ENCODE measurements around the gene CFAP107. TPM values are rescaled to one million over a fixed set of nuclear protein-coding genes. Genes with fewer than 3 reads are reported as not detected.

The CFAP107 gene
- not detected for total RNA-seq
- polyA plus RNA-seq, result not detected
- total RNA-seq, result not detected

- Histone ChIP-seq H3K27ac (ENCODE audit: low read depth, low read length) (no peak within 1 kb of the TSS), H3K9me3 (ENCODE audit: control insufficient read depth in 2 of 3, low read length in 3 of 3) (peaks cover 0 to 27% (median 0%) of the 10 kb centered on the region in 3 experiments), H3K4me3 (ENCODE audit: low read length) (no peak within 1 kb of the TSS), H3K36me3 (ENCODE audit: control insufficient read depth in 2 of 3, insufficient read depth in 3 of 3, low read length in 3 of 3) (no peaks in the 10 kb centered on the region), H3K4me1 (ENCODE audit: control insufficient read depth in 2 of 2, insufficient read depth in 2 of 2, low read length in 2 of 2) (no peaks in the 10 kb centered on the region), H3K27me3 (ENCODE audit: control insufficient read depth in 2 of 2, insufficient read depth in 2 of 2, low read length in 2 of 2) (no peaks in the 10 kb centered on the region)
- no peak for ATAC-seq
- ChIA-PET POLR2A (no interaction called here), CTCF (no interaction called here)
- no peak for DNase-seq
- peaks cover 20 to 67% (median 63%) of the 10 kb centered on the region in 5 donors for H3K27me3 Mint-ChIP-seq
- peaks cover 11 to 51% (median 28%) of the 10 kb centered on the region in 11 donors for H3K9me3 Mint-ChIP-seq
- H3K36me3 Mint-ChIP-seq, result peaks cover 0 to 19% (median 6%) of the 10 kb centered on the region in 5 donors
- intact Hi-C loops (cut with micrococcal nuclease), result no loop called here
- H3K27ac Mint-ChIP-seq, result no peak within 1 kb of the TSS
- H3K4me3 Mint-ChIP-seq, result no peak within 1 kb of the TSS
- peaks cover 0 to 6% (median 0%) of the 10 kb centered on the region in 7 donors for H3K4me1 Mint-ChIP-seq
These were observed at the start of gene CFAP107 for GRCh38 chr1:12745992-12746323. Gene CFAP107, plus strand, starts transcription at chr1:12746200. Its CDS starts 231 bp downstream, at chr1:12746431.

DNA sequence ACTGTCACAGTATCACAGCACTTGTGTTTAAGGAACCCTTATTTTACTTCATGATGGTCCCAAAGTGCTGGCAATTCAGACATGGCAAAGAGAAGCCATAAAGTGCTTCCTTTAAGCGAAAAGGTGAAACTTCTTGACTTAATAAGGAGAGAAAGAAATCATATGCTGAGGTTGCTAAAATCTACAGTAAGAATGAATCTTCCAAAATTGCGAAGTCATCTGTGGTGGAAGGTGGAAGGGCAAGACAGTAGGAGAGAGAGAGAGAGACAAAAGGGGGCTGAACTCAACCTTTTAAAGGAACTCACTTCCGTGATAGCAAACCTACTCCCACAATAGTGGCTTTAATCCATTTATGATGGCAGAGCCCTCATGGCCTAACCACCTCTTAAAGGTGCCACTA is 49.3 kb upstream of the CFAP107 start:
- peaks cover 0 to 8% (median 3%) of the 10 kb centered on the region in 11 donors for H3K9me3 Mint-ChIP-seq
- ATAC-seq (no peak), DNase-seq (no peak)
- H3K36me3 ChIP-seq (ENCODE audit: control insufficient read depth in 2 of 3, insufficient read depth in 3 of 3, low read length in 3 of 3), result no peaks in the 10 kb centered on the region
- CTCF ChIA-PET, result no interaction called here
- POLR2A ChIA-PET, result no interaction called here
- peaks cover 17 to 28% (median 28%) of the 10 kb centered on the region in 5 donors for H3K27me3 Mint-ChIP-seq
- no peaks in the 10 kb centered on the region for H3K4me1 Mint-ChIP-seq
- no peaks in the 10 kb centered on the region for H3K4me1 ChIP-seq (ENCODE audit: control insufficient read depth in 2 of 2, insufficient read depth in 2 of 2, low read length in 2 of 2)
- H3K4me3 Mint-ChIP-seq, result no peak overlapping the region
- intact Hi-C loops (cut with micrococcal nuclease), result no loop called here
- H3K27ac Mint-ChIP-seq, result no peak overlapping the region
- no peaks in the 10 kb centered on the region for H3K9me3 ChIP-seq (ENCODE audit: control insufficient read depth in 2 of 3, low read length in 3 of 3)
- H3K27me3 ChIP-seq (ENCODE audit: control insufficient read depth in 2 of 2, insufficient read depth in 2 of 2, low read length in 2 of 2), result no peaks in the 10 kb centered on the region
- no peak overlapping the region for H3K4me3 ChIP-seq (ENCODE audit: low read length)
- H3K36me3 Mint-ChIP-seq, result peaks cover 0 to 8% (median 3%) of the 10 kb centered on the region in 5 donors
- no peak overlapping the region for H3K27ac ChIP-seq (ENCODE audit: low read depth, low read length)

- ChIA-PET CTCF (no interaction called here), POLR2A (no interaction called here)
- Mint-ChIP-seq H3K27ac (no peak overlapping the region), H3K27me3 (peaks cover 17 to 28% (median 24%) of the 10 kb centered on the region in 5 donors), H3K4me1 (no peaks in the 10 kb centered on the region), H3K36me3 (peaks cover 0 to 8% (median 3%) of the 10 kb centered on the region in 5 donors), H3K4me3 (no peak overlapping the region), H3K9me3 (peaks cover 0 to 9% (median 3%) of the 10 kb centered on the region in 11 donors)
- H3K4me3 ChIP-seq (ENCODE audit: low read length), result no peak overlapping the region
- intact Hi-C loops (cut with micrococcal nuclease), result no loop called here
- no peaks in the 10 kb centered on the region for H3K27me3 ChIP-seq (ENCODE audit: control insufficient read depth in 2 of 2, insufficient read depth in 2 of 2, low read length in 2 of 2)
- no peaks in the 10 kb centered on the region for H3K9me3 ChIP-seq (ENCODE audit: control insufficient read depth in 2 of 3, low read length in 3 of 3)
- H3K36me3 ChIP-seq (ENCODE audit: control insufficient read depth in 2 of 3, insufficient read depth in 3 of 3, low read length in 3 of 3), result no peaks in the 10 kb centered on the region
- no peak for ATAC-seq
- no peak overlapping the region for H3K27ac ChIP-seq (ENCODE audit: low read depth, low read length)
- H3K4me1 ChIP-seq (ENCODE audit: control insufficient read depth in 2 of 2, insufficient read depth in 2 of 2, low read length in 2 of 2), result no peaks in the 10 kb centered on the region
- no peak for DNase-seq
These were observed 48.6 kb upstream of the CFAP107 start for GRCh38 chr1:12697397-12697796.

GRCh38 chr1:12703821-12704451 is 42.1 kb upstream of the CFAP107 start:
- ChIA-PET CTCF (no interaction called here), POLR2A (no interaction called here)
- Histone ChIP-seq H3K4me3 (ENCODE audit: low read length) (no peak overlapping the region), H3K27ac (ENCODE audit: low read depth, low read length) (no peak overlapping the region), H3K4me1 (ENCODE audit: control insufficient read depth in 2 of 2, insufficient read depth in 2 of 2, low read length in 2 of 2) (no peaks in the 10 kb centered on the region), H3K9me3 (ENCODE audit: control insufficient read depth in 2 of 3, low read length in 3 of 3) (peaks cover 0 to 15% (median 0%) of the 10 kb centered on the region in 3 experiments), H3K36me3 (ENCODE audit: control insufficient read depth in 2 of 3, insufficient read depth in 3 of 3, low read length in 3 of 3) (no peaks in the 10 kb centered on the region), H3K27me3 (ENCODE audit: control insufficient read depth in 2 of 2, insufficient read depth in 2 of 2, low read length in 2 of 2) (no peaks in the 10 kb centered on the region)
- peaks cover 20 to 40% (median 25%) of the 10 kb centered on the region in 5 donors for H3K27me3 Mint-ChIP-seq
- no peak overlapping the region for H3K27ac Mint-ChIP-seq
- no peak for ATAC-seq
- no peaks in the 10 kb centered on the region for H3K4me1 Mint-ChIP-seq
- H3K9me3 Mint-ChIP-seq, result peaks cover 3 to 37% (median 18%) of the 10 kb centered on the region in 11 donors
- peaks cover 0 to 20% (median 4%) of the 10 kb centered on the region in 5 donors for H3K36me3 Mint-ChIP-seq
- H3K4me3 Mint-ChIP-seq, result no peak overlapping the region
- DNase-seq, result no peak
- intact Hi-C loops (cut with micrococcal nuclease), result no loop called here

- POLR2A ChIA-PET, result interaction anchor here (0.5 kb wide), 1 partner anchor 446 kb away, joined by 5 read pairs; no protein-coding TSS in a partner anchor
- no peaks in the 10 kb centered on the region for H3K27me3 ChIP-seq (ENCODE audit: control insufficient read depth in 2 of 2, insufficient read depth in 2 of 2, low read length in 2 of 2)
- DNase-seq (no peak), ATAC-seq (no peak)
- CTCF ChIA-PET, result no interaction called here
- Mint-ChIP-seq H3K36me3 (peaks cover 0 to 17% (median 4%) of the 10 kb centered on the region in 5 donors), H3K9me3 (peaks cover 3 to 35% (median 16%) of the 10 kb centered on the region in 11 donors), H3K27me3 (peaks cover 12 to 20% (median 14%) of the 10 kb centered on the region in 5 donors), H3K27ac (no peak overlapping the region), H3K4me1 (no peaks in the 10 kb centered on the region), H3K4me3 (no peak overlapping the region)
- no peak overlapping the region for H3K27ac ChIP-seq (ENCODE audit: low read depth, low read length)
- intact Hi-C loops (cut with micrococcal nuclease), result no loop called here
- H3K36me3 ChIP-seq (ENCODE audit: control insufficient read depth in 2 of 3, insufficient read depth in 3 of 3, low read length in 3 of 3), result no peaks in the 10 kb centered on the region
- H3K4me1 ChIP-seq (ENCODE audit: control insufficient read depth in 2 of 2, insufficient read depth in 2 of 2, low read length in 2 of 2), result no peaks in the 10 kb centered on the region
- no peak overlapping the region for H3K4me3 ChIP-seq (ENCODE audit: low read length)
- peaks cover 0 to 15% (median 0%) of the 10 kb centered on the region in 3 experiments for H3K9me3 ChIP-seq (ENCODE audit: control insufficient read depth in 2 of 3, low read length in 3 of 3)
These were observed 39.9 kb upstream of the CFAP107 start for GRCh38 chr1:12706061-12706460.

GRCh38 chr1:12708396-12709090 is 37.5 kb upstream of the CFAP107 start:
- ChIA-PET POLR2A (no interaction called here), CTCF (no interaction called here)
- no peak for ATAC-seq
- Histone ChIP-seq H3K4me3 (ENCODE audit: low read length) (no peak overlapping the region), H3K36me3 (ENCODE audit: control insufficient read depth in 2 of 3, insufficient read depth in 3 of 3, low read length in 3 of 3) (no peaks in the 10 kb centered on the region), H3K4me1 (ENCODE audit: control insufficient read depth in 2 of 2, insufficient read depth in 2 of 2, low read length in 2 of 2) (no peaks in the 10 kb centered on the region), H3K27me3 (ENCODE audit: control insufficient read depth in 2 of 2, insufficient read depth in 2 of 2, low read length in 2 of 2) (no peaks in the 10 kb centered on the region), H3K9me3 (ENCODE audit: control insufficient read depth in 2 of 3, low read length in 3 of 3) (peaks cover 0 to 6% (median 0%) of the 10 kb centered on the region in 3 experiments), H3K27ac (ENCODE audit: low read depth, low read length) (no peak overlapping the region)
- H3K4me3 Mint-ChIP-seq, result no peak overlapping the region
- intact Hi-C loops (cut with micrococcal nuclease), result no loop called here
- H3K36me3 Mint-ChIP-seq, result peaks cover 0 to 5% (median 4%) of the 10 kb centered on the region in 5 donors
- DNase-seq, result no peak
- H3K27me3 Mint-ChIP-seq, result peaks cover 6 to 33% (median 24%) of the 10 kb centered on the region in 5 donors
- H3K9me3 Mint-ChIP-seq, result peaks cover 3 to 17% (median 8%) of the 10 kb centered on the region in 11 donors
- H3K27ac Mint-ChIP-seq, result no peak overlapping the region
- H3K4me1 Mint-ChIP-seq, result no peaks in the 10 kb centered on the region
